GM20000 (cell line): ENCODE results near the gene DNAI7.

Experiments used
- DNase-seq: peaks from one replicate; pipeline ENCODE4 v3.0.0; 2012; ENCODE audit warnings: low spot score
- CTCF ChIP-seq: IDR thresholded peaks from 2 replicates; pipeline ENCODE4 v1.5.1; 2012; ENCODE audit warnings: mild to moderate bottlenecking, control low read depth; ENCODE audit errors: extremely low read depth, missing control alignments

Gene DNAI7

GRCh38 chr12:25107920-25108319 is 87.0 kb downstream of the DNAI7 start:
- DNase-seq: peak; percentile 46
- no peak for TF ChIP-seq CTCF

- no peak for TF ChIP-seq CTCF
- no peak for DNase-seq
These were observed 88.1 kb downstream of the DNAI7 start for GRCh38 chr12:25106818-25107217.

GRCh38 chr12:25102402-25102801 is 92.6 kb downstream of the DNAI7 start:
- no peak for TF ChIP-seq CTCF
- no peak for DNase-seq

GRCh38 chr12:25101092-25101445 is 93.9 kb downstream of the DNAI7 start:
- DNase-seq: peak; percentile 11
- no peak for TF ChIP-seq CTCF

GRCh38 chr12:25100194-25101091 is 94.5 kb downstream of the DNAI7 start:
- no peak for DNase-seq
- no peak for TF ChIP-seq CTCF

- no peak for TF ChIP-seq CTCF
These were observed 96.0 kb downstream of the DNAI7 start for GRCh38 chr12:25099010-25099409.

GRCh38 chr12:25089738-25090137 is 105.2 kb downstream of the DNAI7 start:
- DNase-seq: no peak
- no peak for TF ChIP-seq CTCF

More at GRCh38 chr12:25099010-25099409, 96.0 kb downstream of the DNAI7 start:
- DNase-seq: no peak
